Loucy (cell line): Measurements from ENCODE around the gene MYO1H.

Experiments
- H2AFZ ChIP-seq: fragments of 200-600 bp; sonication (generic); 2 replicates; pipeline ENCODE4 v1.6.0; 2016; ENCODE audit warnings: antibody characterized with exemption, mild to moderate bottlenecking, low read length, moderate library complexity
- H3F3A ChIP-seq: fragments of 200-600 bp; 2 replicates; pipeline ENCODE4 v1.6.0; 2016; ENCODE audit warnings: antibody characterized with exemption, low read depth, mild to moderate bottlenecking
- H3K27me3 ChIP-seq: fragments of 200-600 bp; sonication (generic); 2 replicates; pipeline ENCODE4 v1.6.1; 2014; ENCODE audit warnings: low read length, mild to moderate bottlenecking; ENCODE audit not compliant: insufficient read depth, poor library complexity, severe bottlenecking
- H3K36me3 ChIP-seq: fragments of 200-600 bp; sonication (generic); 2 replicates; pipeline ENCODE4 v1.6.1; 2016; ENCODE audit warnings: low read length; ENCODE audit not compliant: insufficient read depth
- H3K4me1 ChIP-seq: fragments of 200-600 bp; sonication (generic); 2 replicates; pipeline ENCODE4 v1.5.1; 2014; ENCODE audit warnings: low read length, mild to moderate bottlenecking; ENCODE audit not compliant: insufficient read depth, poor library complexity, severe bottlenecking
- H3K4me2 ChIP-seq: fragments of 200-600 bp; sonication (generic); 2 replicates; pipeline ENCODE4 v1.6.0; 2014; ENCODE audit warnings: antibody characterized with exemption, low read length, low read depth, mild to moderate bottlenecking; ENCODE audit not compliant: poor library complexity, severe bottlenecking
- H3K4me3 ChIP-seq: fragments of 200-600 bp; sonication (generic); 2 replicates; pipeline ENCODE4 v1.5.1; 2014; ENCODE audit warnings: low read length, mild to moderate bottlenecking, mixed read lengths; ENCODE audit not compliant: poor library complexity, severe bottlenecking
- H3K79me2 ChIP-seq: fragments of 200-600 bp; sonication (generic); 2 replicates; pipeline ENCODE4 v1.6.1; 2014; ENCODE audit warnings: low read length; ENCODE audit not compliant: insufficient read depth
- H3K9ac ChIP-seq: fragments of 200-600 bp; sonication (generic); 2 replicates; pipeline ENCODE4 v1.6.0; 2014; ENCODE audit warnings: mild to moderate bottlenecking, low read depth, low read length, moderate library complexity; ENCODE audit not compliant: poor library complexity, severe bottlenecking
- H3K9me2 ChIP-seq: fragments of 200-600 bp; sonication (generic); replicated peaks from 2 replicates; pipeline ENCODE4 v1.6.1; 2016; ENCODE audit warnings: low read depth, low read length, mixed read lengths
- H3K9me3 ChIP-seq: fragments of 200-600 bp; sonication (generic); 2 replicates; pipeline ENCODE4 v1.6.1; 2014; ENCODE audit warnings: mild to moderate bottlenecking, antibody characterized with exemption, low read length, low read depth; ENCODE audit not compliant: insufficient read depth
- H4K20me1 ChIP-seq: fragments of 200-600 bp; sonication (generic); 2 replicates; pipeline ENCODE4 v1.6.0; 2014; ENCODE audit warnings: antibody characterized with exemption, low read length, mild to moderate bottlenecking; ENCODE audit not compliant: insufficient read depth, poor library complexity, severe bottlenecking
- EZH2phosphoT487 ChIP-seq: fragments of 200-600 bp; IDR thresholded peaks from 2 replicates; pipeline ENCODE4 v1.6.1; 2018; ENCODE audit warnings: antibody characterized with exemption, mild to moderate bottlenecking, moderate library complexity, borderline replicate concordance
- TF ChIP-seq, protein P1 (sequence below): fragments of 200-600 bp; sonication (generic); conservative IDR thresholded peaks from 2 replicates; pipeline ENCODE4 v1.5.1; 2014; ENCODE audit warnings: mild to moderate bottlenecking, antibody characterized with exemption, low read length

Gene MYO1H

DNA sequence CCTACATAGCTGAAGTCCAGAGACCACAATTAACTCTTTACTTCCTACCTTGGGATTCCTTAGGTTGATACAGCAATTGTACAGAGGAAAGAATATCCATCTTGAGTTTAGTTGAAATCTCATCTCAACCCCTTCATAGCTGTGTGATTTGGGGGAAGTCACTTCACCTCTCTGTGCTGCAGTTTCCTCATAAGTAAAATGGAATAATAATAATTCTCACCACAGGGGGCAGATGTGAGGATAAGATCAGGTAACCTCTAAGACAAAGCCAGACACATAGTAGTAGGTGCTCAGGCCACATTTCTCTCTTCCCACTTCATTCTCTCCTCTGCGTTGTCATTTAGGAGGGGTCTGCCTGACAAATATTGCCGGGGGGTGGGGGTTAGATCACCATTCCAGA is 45.3 kb upstream of the MYO1H start:
- H3K27me3 ChIP-seq = no peaks in the 10 kb centered on the region
- TF ChIP-seq, protein P1, sequence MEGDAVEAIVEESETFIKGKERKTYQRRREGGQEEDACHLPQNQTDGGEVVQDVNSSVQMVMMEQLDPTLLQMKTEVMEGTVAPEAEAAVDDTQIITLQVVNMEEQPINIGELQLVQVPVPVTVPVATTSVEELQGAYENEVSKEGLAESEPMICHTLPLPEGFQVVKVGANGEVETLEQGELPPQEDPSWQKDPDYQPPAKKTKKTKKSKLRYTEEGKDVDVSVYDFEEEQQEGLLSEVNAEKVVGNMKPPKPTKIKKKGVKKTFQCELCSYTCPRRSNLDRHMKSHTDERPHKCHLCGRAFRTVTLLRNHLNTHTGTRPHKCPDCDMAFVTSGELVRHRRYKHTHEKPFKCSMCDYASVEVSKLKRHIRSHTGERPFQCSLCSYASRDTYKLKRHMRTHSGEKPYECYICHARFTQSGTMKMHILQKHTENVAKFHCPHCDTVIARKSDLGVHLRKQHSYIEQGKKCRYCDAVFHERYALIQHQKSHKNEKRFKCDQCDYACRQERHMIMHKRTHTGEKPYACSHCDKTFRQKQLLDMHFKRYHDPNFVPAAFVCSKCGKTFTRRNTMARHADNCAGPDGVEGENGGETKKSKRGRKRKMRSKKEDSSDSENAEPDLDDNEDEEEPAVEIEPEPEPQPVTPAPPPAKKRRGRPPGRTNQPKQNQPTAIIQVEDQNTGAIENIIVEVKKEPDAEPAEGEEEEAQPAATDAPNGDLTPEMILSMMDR = peak; percentile 58
- no peak for TF ChIP-seq EZH2phosphoT487
- no peak overlapping the region for H3K4me3 ChIP-seq
- H3K36me3 ChIP-seq = no peaks in the 10 kb centered on the region
- H3K9me3 ChIP-seq = no peaks in the 10 kb centered on the region
- no peaks in the 10 kb centered on the region for H3F3A ChIP-seq
- no peaks in the 10 kb centered on the region for H3K79me2 ChIP-seq
- no peak overlapping the region for H2AFZ ChIP-seq
- H4K20me1 ChIP-seq = no peaks in the 10 kb centered on the region
- H3K4me2 ChIP-seq = no peak overlapping the region
- no peaks in the 10 kb centered on the region for H3K9me2 ChIP-seq
- H3K9ac ChIP-seq = no peak overlapping the region
- peaks cover 40% of the 10 kb centered on the region for H3K4me1 ChIP-seq

DNA sequence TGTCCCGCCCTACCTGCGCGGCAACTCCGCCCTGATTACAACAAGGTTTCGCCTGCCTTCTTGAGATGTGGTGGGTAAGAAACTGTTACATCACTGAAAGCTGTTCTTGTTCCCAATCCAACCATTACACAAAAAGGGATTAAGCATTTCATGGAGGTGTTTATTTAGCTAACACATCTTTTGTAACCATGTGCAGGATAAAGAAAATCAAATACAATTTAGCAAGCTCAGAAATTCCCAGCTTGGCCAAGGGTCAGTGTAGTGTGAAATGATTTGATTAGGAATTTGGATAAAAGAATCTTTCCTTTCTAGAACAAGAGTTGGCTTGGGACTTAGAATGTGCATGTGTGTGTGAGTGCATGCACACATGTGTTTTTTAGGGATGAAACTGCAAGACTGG is 44.9 kb upstream of the MYO1H start:
- Histone ChIP-seq H3K36me3 (no peaks in the 10 kb centered on the region), H3K9me2 (no peaks in the 10 kb centered on the region), H2AFZ (no peak overlapping the region), H3K4me1 (peaks cover 43% of the 10 kb centered on the region), H3K9ac (peak overlapping the region; percentile 1), H3K79me2 (no peaks in the 10 kb centered on the region), H4K20me1 (no peaks in the 10 kb centered on the region), H3K9me3 (no peaks in the 10 kb centered on the region), H3K4me2 (no peak overlapping the region), H3K4me3 (no peak overlapping the region), H3F3A (peaks cover 3% of the 10 kb centered on the region; the same call in 1 of the 2 replicates), H3K27me3 (no peaks in the 10 kb centered on the region)
- no peak for TF ChIP-seq EZH2phosphoT487
- TF ChIP-seq, protein P1 = no peak

DNA sequence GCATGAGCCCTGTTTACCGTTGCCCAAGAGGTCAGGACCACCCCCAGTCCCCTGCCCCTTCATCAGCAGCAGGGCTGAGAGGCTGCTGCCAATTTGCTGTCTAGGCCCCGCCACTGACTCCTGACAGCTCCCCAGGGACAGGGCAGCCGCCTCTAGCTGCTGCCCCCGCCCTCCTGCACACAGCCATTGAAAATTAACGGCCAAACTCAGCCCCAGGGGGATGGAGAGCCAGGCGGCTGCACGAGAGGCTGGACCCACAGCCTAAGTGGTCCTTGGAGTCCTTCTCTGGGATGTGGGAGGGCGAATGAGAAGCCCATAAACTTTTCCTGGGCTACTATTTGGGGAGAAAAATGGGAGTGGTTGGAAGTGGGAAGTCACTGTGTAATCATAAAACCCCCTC is 43.2 kb upstream of the MYO1H start:
- no peaks in the 10 kb centered on the region for H3K79me2 ChIP-seq
- H2AFZ ChIP-seq = peak overlapping the region; percentile 53
- H3K9ac ChIP-seq = peak overlapping the region; percentile 61
- no peaks in the 10 kb centered on the region for H3K36me3 ChIP-seq
- TF ChIP-seq, protein P1 = no peak
- no peak for TF ChIP-seq EZH2phosphoT487
- no peaks in the 10 kb centered on the region for H3K27me3 ChIP-seq
- no peaks in the 10 kb centered on the region for H3K9me2 ChIP-seq
- H4K20me1 ChIP-seq = no peaks in the 10 kb centered on the region
- H3K4me1 ChIP-seq = peaks cover 47% of the 10 kb centered on the region
- no peaks in the 10 kb centered on the region for H3K9me3 ChIP-seq
- H3F3A ChIP-seq = peaks cover 7% of the 10 kb centered on the region; the same call in 1 of the 2 replicates
- H3K4me3 ChIP-seq = peak overlapping the region; percentile 59
- H3K4me2 ChIP-seq = peak overlapping the region; percentile 74
